ENCODE measurements around the gene NAV2.

DNA sequence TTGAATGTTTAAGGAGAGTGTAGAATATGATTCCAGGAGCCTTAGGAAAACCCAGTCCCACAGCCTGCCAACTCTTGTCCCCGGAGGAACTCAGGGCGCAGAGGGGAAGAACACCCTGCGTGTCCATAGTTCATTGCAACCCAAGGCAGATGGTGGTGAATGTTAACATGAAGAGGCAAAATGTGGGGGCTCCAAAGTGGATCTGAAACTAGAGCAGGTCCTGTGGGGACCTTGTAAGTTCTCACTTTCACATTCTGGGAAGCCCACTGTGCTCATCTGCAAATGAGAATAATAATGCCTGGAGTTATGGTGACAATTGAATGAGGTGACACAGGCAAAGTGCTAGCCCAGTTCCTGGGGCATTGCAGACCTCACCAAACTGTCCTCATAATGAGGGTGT lies 246.6 kb downstream of the NAV2 start:
- TF ChIP-seq EZH2 (IDR thresholded peaks at IDR 0.05) (no peak), POLR2AphosphoS5 (IDR thresholded peaks at IDR 0.05; ENCODE audit: borderline replicate concordance, low read depth, low read length) (no peak)

Data from SK-N-MC (cell line).